GM08714 (cell line): Measurements from ENCODE around the gene FBXL7.

Source experiments
- H3K4me3 ChIP-seq: fragments of 200-500 bp; sonication (Bioruptor generic); 2 replicates; pipeline ENCODE4 v1.5.1; 2014; ENCODE audit warnings: mild to moderate bottlenecking, low read length, inconsistent platforms
- ZNF274 ChIP-seq: IDR thresholded peaks from 2 replicates; pipeline ENCODE4 v1.6.1; 2012; ENCODE audit warnings: mild to moderate bottlenecking, low read depth, low read length

Gene FBXL7

DNA sequence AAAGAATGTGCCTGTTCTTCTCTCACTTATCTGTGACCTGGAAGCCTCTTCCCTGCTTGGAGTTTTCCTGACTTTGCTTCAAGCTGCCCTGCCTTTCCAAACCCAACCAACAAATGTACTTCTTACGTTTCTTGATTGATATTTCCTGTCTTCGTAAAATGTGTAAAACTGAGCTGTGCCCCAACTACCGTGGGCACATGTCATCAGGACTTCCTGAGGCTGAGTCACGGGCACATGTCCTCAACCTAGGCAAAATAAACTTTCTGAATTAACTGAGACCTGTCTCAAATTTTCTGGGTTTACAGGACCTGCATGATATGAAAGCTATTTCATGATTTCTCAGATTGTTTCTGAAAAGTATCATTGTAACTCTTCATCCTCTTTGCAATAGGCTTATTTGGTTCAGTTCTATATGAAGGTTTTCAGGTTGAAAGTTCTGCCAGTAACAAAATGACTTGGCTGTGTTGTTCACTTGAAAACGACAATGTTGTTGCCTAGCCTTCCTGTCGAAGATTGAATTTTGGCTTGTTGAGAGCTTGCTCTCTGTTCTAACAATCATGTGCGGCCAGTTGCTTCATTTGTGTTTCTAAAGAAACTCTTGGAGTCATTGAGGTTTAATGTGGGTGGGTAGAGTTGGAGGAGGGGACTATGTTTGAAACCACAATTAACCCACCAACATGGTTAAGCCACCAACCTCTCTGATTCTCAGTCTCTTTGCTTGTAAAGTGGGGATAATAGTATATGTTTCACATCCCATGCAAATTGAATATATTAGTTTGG, 145.6 kb downstream of the FBXL7 start:
- TF ChIP-seq ZNF274, result no peak
- no peak overlapping the region for H3K4me3 ChIP-seq

DNA sequence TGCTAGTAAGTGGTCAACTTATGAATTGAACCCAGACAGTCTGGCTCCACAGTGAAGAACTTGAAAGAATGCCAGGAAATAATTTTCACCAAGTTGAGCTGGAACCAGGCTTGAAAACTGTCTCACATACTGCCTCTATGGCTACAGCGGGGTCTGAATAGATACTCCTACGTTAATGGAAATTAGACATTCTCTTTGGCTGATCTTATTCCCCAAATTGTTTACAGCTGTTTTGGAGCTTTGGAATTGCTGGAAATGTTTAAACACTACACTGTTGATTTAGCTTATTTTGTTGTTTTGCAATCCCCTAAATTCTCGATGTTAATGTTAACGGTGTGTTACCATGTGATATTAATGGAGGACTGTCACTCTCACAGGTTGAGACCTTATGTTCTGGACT, 146.4 kb downstream of the FBXL7 start:
- H3K4me3 ChIP-seq, result no peak overlapping the region
- TF ChIP-seq ZNF274, result no peak

GRCh38 chr5:15647251-15647650, 147.3 kb downstream of the FBXL7 start:
- H3K4me3 ChIP-seq, result no peak overlapping the region
- TF ChIP-seq ZNF274, result no peak

GRCh38 chr5:15650266-15650665, 150.3 kb downstream of the FBXL7 start:
- H3K4me3 ChIP-seq, result no peak overlapping the region
- TF ChIP-seq ZNF274, result no peak

GRCh38 chr5:15654779-15655178, 154.8 kb downstream of the FBXL7 start:
- TF ChIP-seq ZNF274, result no peak
- no peak overlapping the region for H3K4me3 ChIP-seq

DNA sequence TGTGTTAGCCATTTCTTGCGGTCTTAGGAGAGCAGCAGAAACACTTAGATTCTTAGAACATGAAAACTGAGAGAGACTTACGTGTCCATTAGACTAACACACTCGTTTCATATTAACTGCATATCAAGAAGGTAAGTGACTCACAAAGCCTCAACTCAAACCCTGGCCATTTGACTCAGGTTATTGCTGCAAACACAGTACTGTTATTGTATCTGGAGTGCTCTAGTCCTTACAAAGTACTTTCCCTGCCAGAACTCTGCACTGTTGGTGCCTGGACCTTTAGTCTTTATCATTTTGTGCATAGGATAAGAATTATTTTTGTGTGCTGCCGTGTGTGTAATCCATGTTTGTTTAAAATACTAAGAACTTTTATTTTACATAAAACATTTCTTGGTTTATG, 155.7 kb downstream of the FBXL7 start:
- no peak for TF ChIP-seq ZNF274
- no peak overlapping the region for H3K4me3 ChIP-seq

DNA sequence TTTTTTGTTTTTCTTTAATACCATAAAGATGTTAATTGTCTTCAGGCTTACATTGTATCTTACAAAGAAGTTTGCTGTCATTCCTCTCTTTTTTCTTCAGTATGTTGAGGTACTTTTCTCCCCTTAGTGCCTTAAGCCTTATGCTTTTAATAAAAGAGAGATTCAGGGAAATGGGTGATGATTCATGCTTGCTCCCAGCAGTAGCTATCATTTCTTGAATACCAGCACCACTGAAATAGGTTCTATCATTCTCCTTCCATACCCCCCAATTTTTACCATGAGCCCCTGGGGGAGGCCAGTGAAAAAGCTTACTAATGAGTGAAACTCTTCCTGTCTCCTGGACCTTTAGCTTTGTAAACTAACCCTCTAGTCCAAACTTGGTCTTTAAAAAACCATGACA, 165.0 kb downstream of the FBXL7 start:
- no peak for TF ChIP-seq ZNF274
- H3K4me3 ChIP-seq, result no peak overlapping the region

- no peak for TF ChIP-seq ZNF274
- no peak overlapping the region for H3K4me3 ChIP-seq
Measured at GRCh38 chr5:15669826-15670225, 169.8 kb downstream of the FBXL7 start.

- no peak for TF ChIP-seq ZNF274
- H3K4me3 ChIP-seq, result no peak overlapping the region
Measured at GRCh38 chr5:15674716-15675115, 174.7 kb downstream of the FBXL7 start.

GRCh38 chr5:15676591-15676990, 176.6 kb downstream of the FBXL7 start:
- H3K4me3 ChIP-seq, result no peak overlapping the region
- no peak for TF ChIP-seq ZNF274

DNA sequence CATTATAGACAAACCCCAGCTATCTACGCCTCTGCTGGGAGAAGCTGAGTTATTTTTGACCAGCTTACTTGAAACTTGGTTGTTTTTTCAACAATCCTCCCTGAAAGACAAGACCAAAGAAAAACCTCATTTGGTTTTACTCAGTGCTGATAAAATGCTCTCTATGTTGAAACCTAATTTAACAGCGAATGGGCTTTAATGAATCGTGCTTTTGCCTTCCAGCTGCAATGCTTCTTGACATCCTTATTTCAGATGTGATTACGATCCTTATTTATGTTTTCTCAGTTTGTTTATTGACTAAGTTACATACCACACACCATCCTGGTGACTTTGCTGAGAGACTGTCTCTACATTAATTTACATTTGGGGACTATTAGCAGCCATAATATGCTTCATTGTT, 179.2 kb downstream of the FBXL7 start:
- no peak overlapping the region for H3K4me3 ChIP-seq
- no peak for TF ChIP-seq ZNF274

DNA sequence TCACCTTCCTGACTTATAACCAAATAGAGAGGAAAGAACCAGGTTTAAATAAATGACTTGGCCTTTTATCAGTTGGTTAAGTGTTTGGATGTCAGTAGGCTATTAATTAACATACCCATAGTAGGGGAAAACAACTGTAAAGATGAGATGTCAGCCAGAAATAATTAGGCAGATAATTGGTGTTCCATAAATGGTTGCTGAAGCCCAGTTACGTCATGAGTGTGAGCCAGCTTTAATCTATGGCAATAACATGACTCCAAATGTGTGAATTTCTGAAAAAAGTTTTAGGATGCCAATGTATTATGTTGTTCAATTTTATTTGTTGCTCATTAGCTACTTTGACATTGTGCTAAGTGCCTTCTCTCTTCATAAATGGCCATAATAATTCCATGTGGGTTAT, 180.5 kb downstream of the FBXL7 start:
- H3K4me3 ChIP-seq, result no peak overlapping the region

DNA sequence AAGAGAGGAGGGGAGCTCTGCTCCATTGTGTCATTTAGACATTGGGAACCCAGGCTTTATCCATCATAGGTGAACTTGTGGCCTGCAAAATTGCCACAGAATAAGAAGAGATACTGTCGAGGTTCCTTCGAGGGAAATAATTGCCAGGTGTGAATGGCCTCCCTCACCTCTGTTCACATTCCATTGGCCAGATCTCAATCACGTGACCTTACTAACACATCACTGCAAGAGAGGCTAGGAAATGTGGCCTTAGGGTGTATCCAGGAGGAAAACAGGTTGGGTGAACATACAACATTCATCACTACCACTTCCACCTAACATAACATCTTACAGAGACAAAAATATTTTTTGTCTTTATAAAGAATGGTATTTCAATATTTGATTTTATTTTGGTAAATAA, 182.1 kb downstream of the FBXL7 start:
- no peak overlapping the region for H3K4me3 ChIP-seq
- no peak for TF ChIP-seq ZNF274

More for the DNA sequence above, 180.5 kb downstream of the FBXL7 start:
- TF ChIP-seq ZNF274, result no peak

GRCh38 chr5:15682566-15682965, 182.6 kb downstream of the FBXL7 start:
- H3K4me3 ChIP-seq, result no peak overlapping the region
- no peak for TF ChIP-seq ZNF274

DNA sequence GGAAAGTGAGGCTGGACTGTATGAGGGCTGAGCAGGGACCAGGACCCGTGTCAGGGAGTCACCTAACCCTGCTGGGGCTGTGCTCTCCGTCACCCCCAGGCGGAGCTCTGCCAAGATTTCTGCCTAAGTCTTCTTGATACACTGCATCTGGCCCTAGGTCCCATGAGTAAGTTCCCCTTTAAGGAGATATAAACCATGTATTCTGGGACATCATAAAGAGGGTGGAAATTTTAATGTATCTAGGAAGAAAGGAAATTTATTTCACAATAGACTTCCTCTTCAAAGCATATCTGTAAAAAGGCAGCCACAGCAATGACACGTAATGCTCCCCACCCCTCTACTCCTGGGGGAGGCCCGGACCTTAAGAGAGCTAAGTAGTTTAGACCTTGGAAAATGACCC, 183.4 kb downstream of the FBXL7 start:
- no peak overlapping the region for H3K4me3 ChIP-seq
- no peak for TF ChIP-seq ZNF274

- TF ChIP-seq ZNF274, result no peak
- H3K4me3 ChIP-seq, result no peak overlapping the region
Measured at GRCh38 chr5:15687401-15687800, 187.4 kb downstream of the FBXL7 start.
